Activated CD4-positive, alpha-beta memory T cell treated with anti-CD3 and anti-CD28 coated beads, Interleukin-2, amount 10 ng/mL, durations not matched to agents 7 days and 5 days (primary cell): ENCODE results near the gene RHO. TPM values are rescaled to one million over a fixed set of nuclear protein-coding genes. Genes with fewer than 3 reads are reported as not detected.

ENCODE experiments used
- CTCF ChIA-PET: fragments of 350-600 bp; sonication (Branson Sonifier 250); formaldehyde crosslinking; loops from one replicate; lab custom pipeline; 2021; ENCODE audit warnings: antibody characterized with exemption, inconsistent platforms; lab: Charles Lee
- POLR2A ChIA-PET: fragments of 350-600 bp; sonication (Branson Sonifier 250); formaldehyde crosslinking; loops from one replicate; lab custom pipeline; 2021; ENCODE audit warnings: antibody characterized with exemption; lab: Charles Lee
- DNase-seq: peaks from one replicate; pipeline ENCODE4 v3.0.0-alpha.2; 2020
- H3K27ac Mint-ChIP-seq: one replicate; pipeline ENCODE4 v1.8.0; 2021; ENCODE audit warnings: mild to moderate bottlenecking, mixed read lengths
- H3K27me3 Mint-ChIP-seq: one replicate; pipeline ENCODE4 v1.8.0; 2021; ENCODE audit warnings: mixed read lengths
- H3K36me3 Mint-ChIP-seq: one replicate; pipeline ENCODE4 v1.8.0; 2021; ENCODE audit warnings: low read depth, mixed read lengths
- H3K4me1 Mint-ChIP-seq: one replicate; pipeline ENCODE4 v1.8.0; 2021; ENCODE audit warnings: mixed read lengths
- H3K4me3 Mint-ChIP-seq: one replicate; pipeline ENCODE4 v1.8.0; 2021; ENCODE audit warnings: mild to moderate bottlenecking, mixed read lengths
- H3K9me3 Mint-ChIP-seq: one replicate; pipeline ENCODE4 v1.8.0; 2021; ENCODE audit warnings: mixed read lengths
- total RNA-seq, 2 experiments: library from RNA; stranded (reverse); gene quantifications; one replicate each; pipeline ENCODE4 v1.2.3, GENCODE V29; 2021

RHO gene
- total RNA-seq, 2 experiments from 2014 or later = not detected

- DNase-seq = no peak
Observed at GRCh38 chr3:129563850-129564535, 35.6 kb downstream of the RHO start.

GRCh38 chr3:129564981-129565644 is 36.7 kb downstream of the RHO start:
- Mint-ChIP-seq H3K27ac (no peak overlapping the region), H3K9me3 (no peaks in the 10 kb centered on the region), H3K27me3 (peaks cover 5% of the 10 kb centered on the region), H3K36me3 (no peaks in the 10 kb centered on the region), H3K4me1 (peaks cover 5% of the 10 kb centered on the region), H3K4me3 (no peak overlapping the region)
- no peak for DNase-seq
- POLR2A ChIA-PET = interaction anchor here (1.2 to 1.3 kb wide), 2 partner anchors 12 to 40 kb away, joined by 3 to 5 read pairs; no protein-coding TSS in a partner anchor
- CTCF ChIA-PET = no interaction called here

More at GRCh38 chr3:129563850-129564535, 35.6 kb downstream of the RHO start:
- Mint-ChIP-seq H3K9me3 (no peaks in the 10 kb centered on the region), H3K4me3 (no peak overlapping the region), H3K27me3 (peaks cover 2% of the 10 kb centered on the region), H3K27ac (no peak overlapping the region), H3K36me3 (no peaks in the 10 kb centered on the region), H3K4me1 (peaks cover 5% of the 10 kb centered on the region)
- CTCF ChIA-PET = no interaction called here
- POLR2A ChIA-PET = no interaction called here

GRCh38 chr3:129565902-129566301 is 37.5 kb downstream of the RHO start:
- CTCF ChIA-PET = no interaction called here

GRCh38 chr3:129567176-129567705 is 38.8 kb downstream of the RHO start:
- CTCF ChIA-PET = interaction anchor here (1.4 kb wide), 1 partner anchor 9 kb away, joined by 3 read pairs; no protein-coding TSS in a partner anchor
- POLR2A ChIA-PET = interaction anchor here (1.3 to 1.5 kb wide), 2 partner anchors 9 to 60 kb away, joined by 3 to 6 read pairs; no protein-coding TSS in a partner anchor
- Mint-ChIP-seq H3K9me3 (no peaks in the 10 kb centered on the region), H3K4me3 (no peak overlapping the region), H3K4me1 (peaks cover 2% of the 10 kb centered on the region), H3K27ac (no peak overlapping the region), H3K27me3 (peaks cover 2% of the 10 kb centered on the region), H3K36me3 (no peaks in the 10 kb centered on the region)
- no peak for DNase-seq

More at GRCh38 chr3:129565902-129566301, 37.5 kb downstream of the RHO start:
- Mint-ChIP-seq H3K27ac (no peak overlapping the region), H3K27me3 (peaks cover 2% of the 10 kb centered on the region), H3K36me3 (no peaks in the 10 kb centered on the region), H3K9me3 (no peaks in the 10 kb centered on the region), H3K4me1 (peaks cover 2% of the 10 kb centered on the region), H3K4me3 (no peak overlapping the region)
- POLR2A ChIA-PET = interaction anchor here (1.2 to 1.3 kb wide), 2 partner anchors 11 to 39 kb away, joined by 3 to 5 read pairs; no protein-coding TSS in a partner anchor
- DNase-seq = no peak

- no peaks in the 10 kb centered on the region for H3K36me3 Mint-ChIP-seq
- no peak overlapping the region for H3K4me3 Mint-ChIP-seq
- H3K9me3 Mint-ChIP-seq = no peaks in the 10 kb centered on the region
- ChIA-PET CTCF (interaction anchor here (1.4 kb wide), 1 partner anchor 8 kb away, joined by 3 read pairs; no protein-coding TSS in a partner anchor), POLR2A (interaction anchor here (1.2 to 1.5 kb wide), 3 partner anchors 9 to 59 kb away, joined by 3 to 6 read pairs (median 3); no protein-coding TSS in a partner anchor)
- peaks cover 2% of the 10 kb centered on the region for H3K4me1 Mint-ChIP-seq
- no peak for DNase-seq
- no peak overlapping the region for H3K27ac Mint-ChIP-seq
- peaks cover 2% of the 10 kb centered on the region for H3K27me3 Mint-ChIP-seq
Observed at GRCh38 chr3:129567939-129568338, 39.5 kb downstream of the RHO start.

GRCh38 chr3:129569856-129570255 is 41.4 kb downstream of the RHO start:
- H3K4me3 Mint-ChIP-seq = no peak overlapping the region
- no peaks in the 10 kb centered on the region for H3K36me3 Mint-ChIP-seq

GRCh38 chr3:129571605-129572547 is 43.4 kb downstream of the RHO start:
- POLR2A ChIA-PET = no interaction called here
- CTCF ChIA-PET = no interaction called here
- no peaks in the 10 kb centered on the region for H3K9me3 Mint-ChIP-seq
- H3K36me3 Mint-ChIP-seq = no peaks in the 10 kb centered on the region
- no peak overlapping the region for H3K27ac Mint-ChIP-seq
- H3K27me3 Mint-ChIP-seq = peaks cover 2% of the 10 kb centered on the region
- no peak for DNase-seq
- H3K4me3 Mint-ChIP-seq = no peak overlapping the region
- H3K4me1 Mint-ChIP-seq = peaks cover 27% of the 10 kb centered on the region

More at GRCh38 chr3:129569856-129570255, 41.4 kb downstream of the RHO start:
- peaks cover 2% of the 10 kb centered on the region for H3K27me3 Mint-ChIP-seq
- H3K4me1 Mint-ChIP-seq = peaks cover 6% of the 10 kb centered on the region
- DNase-seq = no peak
- no peak overlapping the region for H3K27ac Mint-ChIP-seq
- no peaks in the 10 kb centered on the region for H3K9me3 Mint-ChIP-seq
- POLR2A ChIA-PET = no interaction called here
- CTCF ChIA-PET = interaction anchor here (0.5 kb wide), 1 partner anchor 506 kb away, joined by 3 read pairs; no protein-coding TSS in a partner anchor

- H3K27me3 Mint-ChIP-seq = peaks cover 2% of the 10 kb centered on the region
- H3K4me1 Mint-ChIP-seq = peaks cover 30% of the 10 kb centered on the region
- no peak overlapping the region for H3K4me3 Mint-ChIP-seq
- ChIA-PET CTCF (no interaction called here), POLR2A (no interaction called here)
- no peak for DNase-seq
- H3K27ac Mint-ChIP-seq = no peak overlapping the region
- H3K36me3 Mint-ChIP-seq = no peaks in the 10 kb centered on the region
- H3K9me3 Mint-ChIP-seq = no peaks in the 10 kb centered on the region
Observed at GRCh38 chr3:129572603-129573002, 44.2 kb downstream of the RHO start.

GRCh38 chr3:129573493-129573892 is 45.1 kb downstream of the RHO start:
- Mint-ChIP-seq H3K9me3 (no peaks in the 10 kb centered on the region), H3K36me3 (no peaks in the 10 kb centered on the region), H3K27ac (no peak overlapping the region), H3K27me3 (peaks cover 2% of the 10 kb centered on the region), H3K4me3 (no peak overlapping the region), H3K4me1 (peaks cover 37% of the 10 kb centered on the region)
- ChIA-PET CTCF (no interaction called here), POLR2A (no interaction called here)
- no peak for DNase-seq

- no peak for DNase-seq
- H3K9me3 Mint-ChIP-seq = no peaks in the 10 kb centered on the region
- ChIA-PET CTCF (no interaction called here), POLR2A (no interaction called here)
- H3K27me3 Mint-ChIP-seq = peaks cover 2% of the 10 kb centered on the region
- H3K4me1 Mint-ChIP-seq = peaks cover 40% of the 10 kb centered on the region
- H3K36me3 Mint-ChIP-seq = no peaks in the 10 kb centered on the region
- H3K4me3 Mint-ChIP-seq = no peak overlapping the region
- H3K27ac Mint-ChIP-seq = no peak overlapping the region
Observed at GRCh38 chr3:129574206-129574605, 45.8 kb downstream of the RHO start.

- ChIA-PET POLR2A (interaction anchor here (1.3 to 2.8 kb wide), 5 partner anchors 7 to 136 kb away, joined by 4 to 23 read pairs (median 7); partner anchors contain the start of genes IFT122, MBD4 and PLXND1), CTCF (interaction anchor here (1.0 kb wide), 1 partner anchor 8 kb away, joined by 3 read pairs; no protein-coding TSS in a partner anchor)
- no peaks in the 10 kb centered on the region for H3K9me3 Mint-ChIP-seq
- no peak for DNase-seq
- H3K36me3 Mint-ChIP-seq = no peaks in the 10 kb centered on the region
- no peak overlapping the region for H3K27ac Mint-ChIP-seq
- H3K4me1 Mint-ChIP-seq = peaks cover 40% of the 10 kb centered on the region
- no peak overlapping the region for H3K4me3 Mint-ChIP-seq
- H3K27me3 Mint-ChIP-seq = no peaks in the 10 kb centered on the region
Observed at GRCh38 chr3:129575233-129575996, 47.0 kb downstream of the RHO start.
